H1 (cell line): ENCODE data around the gene TTC9.

Source experiments
- CTCF ChIP-seq, 3 experiments: IDR thresholded peaks; 1 replicate in 2 of 3; 2 replicates in 1 of 3; pipeline versions ENCODE4 v1.5.1 to v1.6.1; 2011; ENCODE audit warnings: low read length in 3 of 3, mild to moderate bottlenecking in 3 of 3, inconsistent platforms in 2 of 3, low read depth in 1 of 3, moderate library complexity in 1 of 3; ENCODE audit not compliant: insufficient read depth in 1 of 3; ENCODE audit errors: control extremely low read depth in 1 of 3
- EZH2 ChIP-seq: fragments of 200-600 bp; sonication (generic); IDR thresholded peaks from 2 replicates; pipeline ENCODE4 v1.7.1; 2012; ENCODE audit warnings: low read depth, mild to moderate bottlenecking, moderate library complexity, low read length, inconsistent platforms; ENCODE audit not compliant: severe bottlenecking
- MAFK ChIP-seq: IDR thresholded peaks from 2 replicates; pipeline ENCODE4 v1.6.1; 2012; ENCODE audit warnings: low read depth, mild to moderate bottlenecking, improper control_type of control experiment, low read length
- POLR2A ChIP-seq, 2 experiments: IDR thresholded peaks; 1 replicate in 1 of 2; 2 replicates in 1 of 2; pipeline ENCODE4 v1.6.1; 2011; ENCODE audit warnings: low read depth in 2 of 2, low read length in 2 of 2, mild to moderate bottlenecking in 2 of 2; ENCODE audit errors: control extremely low read depth in 1 of 2
- POLR2AphosphoS5 ChIP-seq: IDR thresholded peaks from 2 replicates; pipeline ENCODE4 v1.6.1; 2011; ENCODE audit warnings: low read depth, low read length

GRCh38 chr14:70707138-70708038, 65.7 kb downstream of the TTC9 start:
- no peak for TF ChIP-seq MAFK
- TF ChIP-seq POLR2AphosphoS5 = no peak
- TF ChIP-seq POLR2A (IDR thresholded peaks at IDR 0.05; ENCODE audit: control extremely low read depth in 1 of 2, low read depth in 2 of 2, low read length in 2 of 2) = no peak
- no peak for TF ChIP-seq EZH2
- peak in 2 of 3 experiments; percentile 39 to 43; a peak in 2 of 4 replicates for TF ChIP-seq CTCF (IDR thresholded peaks at IDR 0.05; ENCODE audit: control extremely low read depth in 1 of 3, insufficient read depth in 1 of 3, low read depth in 1 of 3, low read length in 3 of 3)
